HCT116 (cell line): ENCODE measurements around the gene RRH. TPM values are rescaled to one million over a fixed set of nuclear protein-coding genes. Genes with fewer than 3 reads are reported as not detected.

ENCODE experiments used
- ATAC-seq: fragments of 200-7000 bp; cut with Tn5 transposase; 2 replicates; pipeline ENCODE4 v1.9.1; 2020; ENCODE audit warnings: mild to moderate bottlenecking, moderate library complexity
- BruUV-seq: library from RNA; stranded (reverse); fragments of 400-500 nt; replicated peaks from 2 replicates; lab custom pipeline; 2021; lab: Mats Ljungman, UMichigan
- CTCF ChIA-PET: fragments of 300-600 bp; sonication (Branson Sonifier 250); formaldehyde crosslinking; loops from one replicate; lab custom pipeline; 2021; ENCODE audit warnings: antibody characterized with exemption; lab: Charles Lee
- POLR2A ChIA-PET: fragments of 300-600, 350-600 bp; sonication (Branson Sonifier 250); formaldehyde crosslinking; loops from one replicate; lab custom pipeline; 2021; ENCODE audit warnings: antibody characterized with exemption; lab: Charles Lee
- RAD21 ChIA-PET, 2 experiments: fragments of 300-600 bp; sonication (Branson Sonifier 250); formaldehyde crosslinking; loops; one replicate each; lab custom pipeline; 2023; ENCODE audit warnings: low total read pairs in 2 of 2; ENCODE audit not compliant: uncharacterized antibody in 2 of 2, unreplicated experiment in 2 of 2, low non-redundant PET in 1 of 2; lab: Charles Lee
- DNase-seq: peaks from one replicate; pipeline ENCODE4 v3.0.0-alpha.2; 2010; ENCODE audit warnings: low read depth, low spot score
- H2AFZ ChIP-seq: fragments of 200-600 bp; shearing (Covaris generic), sonication (generic); 2 replicates; pipeline ENCODE4 v1.6.1; 2017; ENCODE audit warnings: low read depth, mixed run types, mixed read lengths, antibody characterized with exemption, low read length; ENCODE audit not compliant: poor library complexity, severe bottlenecking
- H3K27ac ChIP-seq: 2 replicates; pipeline ENCODE4 v1.5.1; 2012; ENCODE audit warnings: low read depth, low read length
- H3K27me3 ChIP-seq: fragments of 200-600 bp; sonication (generic); 2 replicates; pipeline ENCODE4 v1.6.1; 2016; ENCODE audit warnings: mixed run types, low read length, mixed read lengths; ENCODE audit not compliant: insufficient read depth
- H3K36me3 ChIP-seq, 2 experiments: fragments of 200-500 bp in 1 of 2; fragments of 200-600 bp in 1 of 2; sonication (Bioruptor generic) in 1 of 2; sonication (generic) in 1 of 2; 2 replicates each; pipeline versions ENCODE4 v1.5.1 to v1.6.1; 2014 to 2016; ENCODE audit warnings: low read length in 2 of 2, inconsistent platforms in 1 of 2, mixed read lengths in 1 of 2, mixed run types in 1 of 2; ENCODE audit not compliant: insufficient read depth in 2 of 2, control insufficient read depth in 1 of 2
- H3K4me1 ChIP-seq, 2 experiments: fragments of 200-600 bp in 1 of 2; sonication (generic) in 1 of 2; 2 replicates each; pipeline versions ENCODE4 v1.5.1 to v1.6.1; 2012 to 2017; ENCODE audit warnings: low read length in 2 of 2, inconsistent platforms in 1 of 2, mild to moderate bottlenecking in 1 of 2, mixed read lengths in 1 of 2, mixed run types in 1 of 2, moderate library complexity in 1 of 2; ENCODE audit not compliant: insufficient read depth in 2 of 2, control insufficient read depth in 1 of 2
- H3K4me2 ChIP-seq: fragments of 200-600 bp; sonication (generic); 2 replicates; pipeline ENCODE4 v1.6.1; 2017; ENCODE audit warnings: mixed run types, low read length, mixed read lengths
- H3K4me3 ChIP-seq, 2 experiments: fragments of 200-600 bp in 1 of 2; sonication (generic) in 1 of 2; replicated peaks in 1 of 2; 2 replicates each; pipeline ENCODE4 v1.5.1; 2011 to 2016; ENCODE audit warnings: low read length in 2 of 2, control low read depth in 1 of 2, low read depth in 1 of 2, mild to moderate bottlenecking in 1 of 2, mixed read lengths in 1 of 2, mixed run types in 1 of 2
- H3K79me2 ChIP-seq: fragments of 200-600 bp; sonication (generic); 2 replicates; pipeline ENCODE4 v1.6.1; 2017; ENCODE audit warnings: mild to moderate bottlenecking, mixed run types, low read length, moderate library complexity, mixed read lengths; ENCODE audit not compliant: insufficient read depth
- H3K9ac ChIP-seq: fragments of 200-600 bp; sonication (generic); 2 replicates; pipeline ENCODE4 v1.6.1; 2016; ENCODE audit warnings: low read length, mixed read lengths
- H3K9me2 ChIP-seq: fragments of 200-600 bp; sonication (generic), shearing (Covaris generic); 2 replicates; pipeline ENCODE4 v1.6.1; 2017; ENCODE audit warnings: mixed run types, mild to moderate bottlenecking, moderate library complexity; ENCODE audit not compliant: insufficient read depth
- H3K9me3 ChIP-seq, 2 experiments: fragments of 200-500 bp in 1 of 2; fragments of 200-600 bp in 1 of 2; sonication (Bioruptor generic) in 1 of 2; sonication (generic) in 1 of 2; 2 replicates each; pipeline ENCODE4 v1.6.1; 2014 to 2017; ENCODE audit warnings: low read length in 2 of 2, mixed read lengths in 2 of 2, inconsistent platforms in 1 of 2, low read depth in 1 of 2, mild to moderate bottlenecking in 1 of 2, mixed run types in 1 of 2, moderate library complexity in 1 of 2; ENCODE audit not compliant: control insufficient read depth in 1 of 2, insufficient read depth in 1 of 2
- H4K20me1 ChIP-seq: fragments of 200-600 bp; sonication (generic), shearing (Covaris generic); 2 replicates; pipeline ENCODE4 v1.6.1; 2017; ENCODE audit warnings: mixed run types, mild to moderate bottlenecking, moderate library complexity; ENCODE audit not compliant: insufficient read depth
- CBX3 ChIP-seq: IDR thresholded peaks from 2 replicates; pipeline ENCODE4 v1.6.1; 2012; ENCODE audit warnings: low read depth
- CEBPB ChIP-seq: IDR thresholded peaks from 2 replicates; pipeline ENCODE4 v1.6.1; 2012; ENCODE audit warnings: low read depth
- EZH2 ChIP-seq: fragments of 200-600 bp; sonication (generic); IDR thresholded peaks from 2 replicates; pipeline ENCODE4 v1.6.1; 2017; ENCODE audit warnings: antibody characterized with exemption, mixed run types
- SP1 ChIP-seq: IDR thresholded peaks from 2 replicates; pipeline ENCODE4 v1.6.1; 2012; ENCODE audit warnings: low read depth
- SRF ChIP-seq: IDR thresholded peaks from 2 replicates; pipeline ENCODE4 v1.6.1; 2012; ENCODE audit warnings: low read depth
- YY1 ChIP-seq: IDR thresholded peaks from 2 replicates; pipeline ENCODE4 v1.6.1; 2011; ENCODE audit warnings: low read length, low read depth, moderate library complexity, mild to moderate bottlenecking; ENCODE audit not compliant: insufficient replicate concordance; ENCODE audit errors: extremely low read depth
- ZFX ChIP-seq: fragments of 450-650 bp; IDR thresholded peaks from 2 replicates; pipeline ENCODE4 v1.6.1; 2017
- intact Hi-C: fragments of 100-400 bp; cut with micrococcal nuclease; formaldehyde crosslinking; loops from 2 replicates; pipeline ENCODE4 v1.10.0; 2022
- total RNA-seq: library from RNA; stranded (reverse); gene quantifications from one replicate; pipeline ENCODE4 v1.2.1, GENCODE V29; 2021; ENCODE audit not compliant: unreplicated experiment

Gene RRH
- total RNA-seq, 1 experiment from 2014 or later, result 0.42 TPM

GRCh38 chr4:109861271-109861670, 33.5 kb downstream of the RRH start:
- no peak overlapping the region for H3K4me2 ChIP-seq
- ATAC-seq, result no peak
- intact Hi-C loops, result no loop called here
- DNase-seq, result no peak
- TF ChIP-seq ZFX (no peak), CEBPB (no peak), SRF (no peak), EZH2 (no peak), YY1 (no peak), CBX3 (no peak), SP1 (no peak)
- H3K9me2 ChIP-seq, result no peaks in the 10 kb centered on the region
- BruUV-seq, result no TSS peak
- H3K27me3 ChIP-seq, result no peaks in the 10 kb centered on the region
- no peak overlapping the region for H3K27ac ChIP-seq
- no peaks in the 10 kb centered on the region; a peak in 1 of 4 replicates for H3K9me3 ChIP-seq
- H3K9ac ChIP-seq, result no peak overlapping the region
- RAD21 ChIA-PET, result interaction anchor here in 1 of 2 experiments (0.7 kb wide), 1 partner anchor 284 kb away, joined by 3 read pairs; no protein-coding TSS in a partner anchor
- H4K20me1 ChIP-seq, result no peaks in the 10 kb centered on the region
- POLR2A ChIA-PET, result no interaction called here
- no peak overlapping the region for H3K4me3 ChIP-seq
- H2AFZ ChIP-seq, result no peak overlapping the region
- CTCF ChIA-PET, result no interaction called here
- H3K36me3 ChIP-seq, result no peaks in the 10 kb centered on the region
- no peaks in the 10 kb centered on the region for H3K79me2 ChIP-seq
- H3K4me1 ChIP-seq, result no peaks in the 10 kb centered on the region

GRCh38 chr4:109861916-109862511, 34.2 kb downstream of the RRH start:
- Histone ChIP-seq H3K4me3 (no peak overlapping the region), H3K4me2 (no peak overlapping the region), H3K27me3 (no peaks in the 10 kb centered on the region), H3K79me2 (no peaks in the 10 kb centered on the region), H2AFZ (no peak overlapping the region), H3K4me1 (no peaks in the 10 kb centered on the region), H4K20me1 (no peaks in the 10 kb centered on the region), H3K9me3 (no peaks in the 10 kb centered on the region; a peak in 1 of 4 replicates), H3K36me3 (no peaks in the 10 kb centered on the region), H3K9ac (no peak overlapping the region), H3K9me2 (no peaks in the 10 kb centered on the region), H3K27ac (no peak overlapping the region)
- TF ChIP-seq EZH2, result no peak
- BruUV-seq, result no TSS peak
- intact Hi-C loops, result no loop called here
- ATAC-seq (no peak), DNase-seq (no peak)
- ChIA-PET RAD21 (no interaction called here), CTCF (no interaction called here), POLR2A (no interaction called here)
